ENCODE results near the gene CAPN2.

Gene CAPN2

DNA sequence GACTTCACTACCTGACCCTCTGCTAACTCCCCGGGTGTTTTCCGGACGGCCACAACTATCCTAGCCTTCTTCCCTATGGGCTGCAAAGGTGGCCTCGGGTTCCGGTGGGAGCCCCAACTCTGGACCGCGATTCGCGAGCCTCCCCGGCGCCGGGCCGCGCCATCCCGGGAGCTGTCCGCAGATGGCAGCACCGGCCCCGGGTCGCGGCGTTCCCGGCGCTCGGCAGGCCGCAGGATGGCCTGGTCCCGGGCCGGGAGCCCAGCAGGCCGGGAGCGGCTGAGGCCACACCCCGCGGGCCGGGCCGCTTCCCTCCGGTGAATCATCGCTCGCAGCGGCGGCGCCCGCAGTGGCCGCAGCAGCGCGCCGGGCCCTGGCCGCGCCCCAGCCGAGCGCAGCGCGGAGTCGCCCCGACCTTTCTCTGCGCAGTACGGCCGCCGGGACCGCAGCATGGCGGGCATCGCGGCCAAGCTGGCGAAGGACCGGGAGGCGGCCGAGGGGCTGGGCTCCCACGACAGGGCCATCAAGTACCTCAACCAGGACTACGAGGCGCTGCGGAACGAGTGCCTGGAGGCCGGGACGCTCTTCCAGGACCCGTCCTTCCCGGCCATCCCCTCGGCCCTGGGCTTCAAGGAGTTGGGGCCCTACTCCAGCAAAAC lies at the start of gene CAPN2:
Gene CAPN2, plus strand, starts transcription at position 346 of the 656 bp plus-strand sequence. Its CDS starts 102 bp downstream, at position 448.
- Histone ChIP-seq H3K4me2 (ENCODE audit: low read length) (peak within 1 kb of the TSS; percentile 91), H3K79me2 (ENCODE audit: low read length) (peaks cover 4% of the 10 kb centered on the region; the same call in 1 of the 2 replicates), H3K4me1 (ENCODE audit: low read length) (peaks cover 34% of the 10 kb centered on the region), H4K20me1 (ENCODE audit: insufficient read depth, low read length) (no peaks in the 10 kb centered on the region), H3K9ac (ENCODE audit: low read length) (peak within 1 kb of the TSS; percentile 73), H3K27me3 (ENCODE audit: low read depth, low read length) (peaks cover 9% of the 10 kb centered on the region; the same call in 1 of the 2 replicates), H2AFZ (ENCODE audit: low read depth, low read length) (peak within 1 kb of the TSS; percentile 72), H3K27ac (ENCODE audit: low read length) (no peak within 1 kb of the TSS), H3K4me3 (ENCODE audit: low read length) (peak within 1 kb of the TSS; percentile 79), H3K36me3 (replicated peaks; ENCODE audit: low read depth, low read length) (no peaks in the 10 kb centered on the region), H3K9me3 (ENCODE audit: insufficient read depth, low read length) (no peaks in the 10 kb centered on the region)
- TF ChIP-seq EZH2phosphoT487 (IDR thresholded peaks at IDR 0.05; ENCODE audit: low read depth) (no peak), CTCF (IDR thresholded peaks at IDR 0.05; ENCODE audit: low read depth, low read length) (peak; percentile 61)

- Histone ChIP-seq H3K4me3 (ENCODE audit: low read length) (no peak overlapping the region), H3K27ac (ENCODE audit: low read length) (no peak overlapping the region), H3K4me2 (ENCODE audit: low read length) (no peak overlapping the region), H3K9me3 (ENCODE audit: insufficient read depth, low read length) (no peaks in the 10 kb centered on the region), H2AFZ (ENCODE audit: low read depth, low read length) (no peak overlapping the region), H3K4me1 (ENCODE audit: low read length) (0 out of 2 replicates have a peak, but pooled peaks cover 3% of the 10 kb centered on the region), H3K36me3 (replicated peaks; ENCODE audit: low read depth, low read length) (no peaks in the 10 kb centered on the region), H3K79me2 (ENCODE audit: low read length) (no peaks in the 10 kb centered on the region), H3K9ac (ENCODE audit: low read length) (no peak overlapping the region), H4K20me1 (ENCODE audit: insufficient read depth, low read length) (no peaks in the 10 kb centered on the region), H3K27me3 (ENCODE audit: low read depth, low read length) (peaks cover 41% of the 10 kb centered on the region)
- TF ChIP-seq CTCF (IDR thresholded peaks at IDR 0.05; ENCODE audit: low read depth, low read length) (no peak), EZH2phosphoT487 (IDR thresholded peaks at IDR 0.05; ENCODE audit: low read depth) (no peak)
Measured at GRCh38 chr1:223662943-223663342, 49.4 kb upstream of the CAPN2 start.

- H3K9me3 ChIP-seq (ENCODE audit: insufficient read depth, low read length) = no peaks in the 10 kb centered on the region
- peaks cover 47% of the 10 kb centered on the region for H3K27me3 ChIP-seq (ENCODE audit: low read depth, low read length)
- no peak overlapping the region for H3K27ac ChIP-seq (ENCODE audit: low read length)
- H3K36me3 ChIP-seq (replicated peaks; ENCODE audit: low read depth, low read length) = no peaks in the 10 kb centered on the region
- no peak for TF ChIP-seq EZH2phosphoT487 (IDR thresholded peaks at IDR 0.05; ENCODE audit: low read depth)
- TF ChIP-seq CTCF (IDR thresholded peaks at IDR 0.05; ENCODE audit: low read depth, low read length) = no peak
- H3K4me2 ChIP-seq (ENCODE audit: low read length) = no peak overlapping the region
- no peaks in the 10 kb centered on the region for H4K20me1 ChIP-seq (ENCODE audit: insufficient read depth, low read length)
- no peak overlapping the region for H3K9ac ChIP-seq (ENCODE audit: low read length)
- 0 out of 2 replicates have a peak, but pooled peaks cover 3% of the 10 kb centered on the region for H3K4me1 ChIP-seq (ENCODE audit: low read length)
- no peak overlapping the region for H3K4me3 ChIP-seq (ENCODE audit: low read length)
- no peaks in the 10 kb centered on the region for H3K79me2 ChIP-seq (ENCODE audit: low read length)
- no peak overlapping the region for H2AFZ ChIP-seq (ENCODE audit: low read depth, low read length)
Measured at GRCh38 chr1:223664106-223664505, 48.2 kb upstream of the CAPN2 start.

GRCh38 chr1:223665592-223666312 lies 46.6 kb upstream of the CAPN2 start, which contains the start of gene CAPN8:
Gene CAPN8, minus strand, starts transcription at chr1:223665701. Its CDS starts 55 bp downstream, at chr1:223665646.
- H3K36me3 ChIP-seq (replicated peaks; ENCODE audit: low read depth, low read length) = no peaks in the 10 kb centered on the region
- 0 out of 2 replicates have a peak, but pooled peaks cover 3% of the 10 kb centered on the region for H3K4me1 ChIP-seq (ENCODE audit: low read length)
- peaks cover 44% of the 10 kb centered on the region for H3K27me3 ChIP-seq (ENCODE audit: low read depth, low read length)
- H3K27ac ChIP-seq (ENCODE audit: low read length) = no peak within 1 kb of the TSS
- no peaks in the 10 kb centered on the region for H4K20me1 ChIP-seq (ENCODE audit: insufficient read depth, low read length)
- H3K9me3 ChIP-seq (ENCODE audit: insufficient read depth, low read length) = no peaks in the 10 kb centered on the region
- H2AFZ ChIP-seq (ENCODE audit: low read depth, low read length) = no peak within 1 kb of the TSS
- no peak within 1 kb of the TSS for H3K4me3 ChIP-seq (ENCODE audit: low read length)
- TF ChIP-seq EZH2phosphoT487 (IDR thresholded peaks at IDR 0.05; ENCODE audit: low read depth) = no peak
- no peak for TF ChIP-seq CTCF (IDR thresholded peaks at IDR 0.05; ENCODE audit: low read depth, low read length)
- H3K79me2 ChIP-seq (ENCODE audit: low read length) = no peaks in the 10 kb centered on the region
- no peak within 1 kb of the TSS for H3K9ac ChIP-seq (ENCODE audit: low read length)
- no peak within 1 kb of the TSS for H3K4me2 ChIP-seq (ENCODE audit: low read length)
